LNCaP clone FGC (cell line): ENCODE measurements around the gene AMN1.

Source experiments
- DNase-seq: peaks from one replicate; pipeline ENCODE4 v3.0.0-alpha.2; 2011; ENCODE audit warnings: low read depth
- H3K4me3 ChIP-seq: 2 replicates; pipeline ENCODE4 v1.5.1; 2011; ENCODE audit warnings: mild to moderate bottlenecking, low read depth, low read length, control low read depth
- TF ChIP-seq, protein P1 (sequence below): IDR thresholded peaks from 2 replicates; pipeline ENCODE4 v1.5.1; 2012; ENCODE audit warnings: mild to moderate bottlenecking; ENCODE audit not compliant: control insufficient read depth, insufficient read depth; ENCODE audit errors: extremely low read depth

The AMN1 gene

DNA sequence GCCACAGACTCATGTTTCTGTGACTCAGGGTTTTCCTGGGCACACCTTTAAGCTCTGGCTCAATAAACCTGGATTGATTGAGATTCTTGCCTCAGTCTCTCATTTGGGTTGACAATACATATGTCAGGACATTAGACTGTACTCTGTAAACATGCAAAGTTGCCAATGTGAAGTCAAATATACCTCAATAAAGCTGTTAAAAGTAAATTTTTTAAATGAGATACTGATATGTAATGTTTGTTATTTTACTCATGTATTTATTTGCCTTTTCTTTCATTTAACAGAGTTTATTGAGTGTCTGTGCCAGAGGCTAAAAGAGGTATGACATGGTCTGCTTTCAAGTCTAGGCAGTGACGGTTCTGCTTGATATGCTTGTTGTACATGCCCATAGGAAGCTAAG, 73.0 kb downstream of the AMN1 start:
- H3K4me3 ChIP-seq, result no peak overlapping the region
- TF ChIP-seq, protein P1, sequence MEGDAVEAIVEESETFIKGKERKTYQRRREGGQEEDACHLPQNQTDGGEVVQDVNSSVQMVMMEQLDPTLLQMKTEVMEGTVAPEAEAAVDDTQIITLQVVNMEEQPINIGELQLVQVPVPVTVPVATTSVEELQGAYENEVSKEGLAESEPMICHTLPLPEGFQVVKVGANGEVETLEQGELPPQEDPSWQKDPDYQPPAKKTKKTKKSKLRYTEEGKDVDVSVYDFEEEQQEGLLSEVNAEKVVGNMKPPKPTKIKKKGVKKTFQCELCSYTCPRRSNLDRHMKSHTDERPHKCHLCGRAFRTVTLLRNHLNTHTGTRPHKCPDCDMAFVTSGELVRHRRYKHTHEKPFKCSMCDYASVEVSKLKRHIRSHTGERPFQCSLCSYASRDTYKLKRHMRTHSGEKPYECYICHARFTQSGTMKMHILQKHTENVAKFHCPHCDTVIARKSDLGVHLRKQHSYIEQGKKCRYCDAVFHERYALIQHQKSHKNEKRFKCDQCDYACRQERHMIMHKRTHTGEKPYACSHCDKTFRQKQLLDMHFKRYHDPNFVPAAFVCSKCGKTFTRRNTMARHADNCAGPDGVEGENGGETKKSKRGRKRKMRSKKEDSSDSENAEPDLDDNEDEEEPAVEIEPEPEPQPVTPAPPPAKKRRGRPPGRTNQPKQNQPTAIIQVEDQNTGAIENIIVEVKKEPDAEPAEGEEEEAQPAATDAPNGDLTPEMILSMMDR, result no peak
- no peak for DNase-seq

DNA sequence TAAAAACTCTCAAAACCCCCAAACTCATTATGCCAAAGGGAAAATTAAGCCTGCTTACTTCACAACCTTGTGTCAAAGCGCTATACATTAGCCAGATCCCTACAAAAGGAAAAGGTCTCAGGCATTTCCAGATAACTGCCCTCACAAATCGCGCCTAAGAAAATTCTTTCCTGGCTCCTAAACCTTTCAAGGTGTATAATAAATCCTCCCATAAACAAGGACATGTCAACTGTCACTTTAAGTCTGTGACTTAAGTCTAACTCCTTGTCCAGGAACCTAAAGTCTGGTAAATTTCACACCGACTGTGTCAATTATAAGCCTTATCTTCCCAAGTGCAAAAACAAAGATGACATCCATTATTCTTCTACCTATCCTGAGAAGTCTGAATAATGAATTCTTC, 73.6 kb downstream of the AMN1 start:
- DNase-seq, result no peak
- H3K4me3 ChIP-seq, result no peak overlapping the region
- TF ChIP-seq, protein P1, result no peak

DNA sequence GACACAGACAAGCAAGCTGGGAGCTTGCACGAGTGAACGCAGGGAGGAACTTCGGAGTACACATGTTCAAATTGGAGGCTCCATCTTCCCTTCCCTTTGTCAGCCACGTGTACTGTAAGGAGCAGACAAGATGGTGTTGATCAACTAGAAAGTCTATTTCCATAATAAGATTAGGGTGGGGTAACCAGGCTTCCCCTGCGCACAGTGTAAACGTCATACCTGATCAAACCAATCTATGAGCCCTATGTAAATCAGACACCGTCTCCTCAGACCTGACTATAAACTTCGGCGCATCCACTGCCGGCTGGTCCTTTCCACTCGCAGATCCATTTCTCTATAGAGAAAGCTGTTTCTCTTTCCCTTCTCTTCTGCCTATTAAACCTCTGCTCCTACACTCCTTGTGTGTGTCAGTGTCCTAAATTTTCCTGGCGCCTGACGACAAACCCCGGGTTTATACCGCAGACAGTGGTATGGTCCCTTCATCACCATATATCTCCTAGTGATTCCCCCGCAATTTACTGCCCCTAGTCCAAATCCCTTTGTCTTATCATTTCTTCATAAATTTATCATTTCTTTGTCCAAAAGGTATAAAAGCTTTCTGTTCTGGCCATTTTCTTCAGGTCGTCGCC, 76.8 kb downstream of the AMN1 start:
- DNase-seq, result no peak
- TF ChIP-seq, protein P1, result no peak
- no peak overlapping the region for H3K4me3 ChIP-seq

DNA sequence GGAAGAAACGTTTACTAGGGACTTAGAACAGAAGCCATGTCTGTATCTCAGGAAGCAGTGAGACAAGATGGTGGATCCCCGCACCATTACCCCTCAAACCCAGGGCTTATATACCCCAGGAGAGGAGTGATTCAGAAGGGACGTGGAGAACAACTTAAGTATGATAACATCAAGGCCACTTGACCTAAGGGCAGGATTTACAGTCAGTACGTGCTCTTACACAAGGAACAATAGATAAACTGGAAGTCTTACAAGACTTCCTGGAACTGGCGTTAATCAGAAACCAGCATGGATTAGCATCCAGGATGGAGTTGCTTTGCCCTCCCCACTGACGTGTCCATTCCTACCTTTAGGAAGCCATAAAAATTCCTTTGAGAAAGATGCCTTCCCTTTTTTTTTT, 77.9 kb downstream of the AMN1 start:
- no peak overlapping the region for H3K4me3 ChIP-seq
- TF ChIP-seq, protein P1, result no peak
- DNase-seq, result peak; percentile 41

DNA sequence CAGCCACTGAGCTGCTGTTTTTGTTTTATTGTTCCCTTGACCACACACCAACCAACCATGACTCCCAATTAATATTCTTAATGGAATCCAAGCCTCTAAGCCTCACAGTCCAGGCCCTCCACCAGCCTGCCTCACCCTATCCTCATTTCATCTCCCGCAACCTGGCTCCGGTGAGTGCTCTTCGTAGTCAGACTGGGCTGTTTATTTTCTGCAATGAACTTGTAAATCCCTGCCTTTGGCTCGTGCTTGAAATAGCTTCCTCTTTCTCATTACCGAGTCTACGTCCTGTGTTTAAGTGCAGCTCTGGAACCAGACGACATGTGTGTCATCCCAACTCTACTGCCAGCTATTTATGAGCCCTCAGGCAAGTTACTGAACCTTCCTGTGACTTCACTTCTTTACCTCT, 81.7 kb downstream of the AMN1 start:
- TF ChIP-seq, protein P1, result no peak
- no peak overlapping the region for H3K4me3 ChIP-seq
- peak; percentile 83 for DNase-seq

DNA sequence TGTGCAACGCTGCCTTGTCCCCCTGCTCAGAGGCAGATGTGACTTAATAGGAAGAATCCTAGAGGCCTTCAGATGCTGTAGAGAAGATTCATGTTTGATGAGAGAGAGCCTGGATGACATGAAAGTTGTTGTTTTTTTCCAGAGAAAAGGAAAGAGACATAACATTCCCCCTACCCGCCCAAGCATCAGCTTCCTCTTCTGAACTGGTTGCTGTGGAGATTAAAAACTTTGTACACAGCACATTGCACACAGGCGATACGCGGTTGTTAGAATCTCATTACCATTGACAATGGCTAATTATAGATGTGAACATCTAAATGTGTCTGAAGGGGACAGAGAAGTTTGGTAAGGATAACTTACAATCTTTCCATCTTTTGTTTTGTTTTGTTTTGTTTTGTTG, 82.9 kb downstream of the AMN1 start:
- no peak for DNase-seq
- H3K4me3 ChIP-seq, result no peak overlapping the region

More for the DNA sequence above, 82.9 kb downstream of the AMN1 start:
- TF ChIP-seq, protein P1, result no peak
